ENCODE measurements around the gene ENTREP1.
"Not testable (repeated sequence)": the region's sequence is repeated elsewhere in the genome, so short reads cannot be mapped to it uniquely, and the experiment has no call there.

ENTREP1 gene

DNA sequence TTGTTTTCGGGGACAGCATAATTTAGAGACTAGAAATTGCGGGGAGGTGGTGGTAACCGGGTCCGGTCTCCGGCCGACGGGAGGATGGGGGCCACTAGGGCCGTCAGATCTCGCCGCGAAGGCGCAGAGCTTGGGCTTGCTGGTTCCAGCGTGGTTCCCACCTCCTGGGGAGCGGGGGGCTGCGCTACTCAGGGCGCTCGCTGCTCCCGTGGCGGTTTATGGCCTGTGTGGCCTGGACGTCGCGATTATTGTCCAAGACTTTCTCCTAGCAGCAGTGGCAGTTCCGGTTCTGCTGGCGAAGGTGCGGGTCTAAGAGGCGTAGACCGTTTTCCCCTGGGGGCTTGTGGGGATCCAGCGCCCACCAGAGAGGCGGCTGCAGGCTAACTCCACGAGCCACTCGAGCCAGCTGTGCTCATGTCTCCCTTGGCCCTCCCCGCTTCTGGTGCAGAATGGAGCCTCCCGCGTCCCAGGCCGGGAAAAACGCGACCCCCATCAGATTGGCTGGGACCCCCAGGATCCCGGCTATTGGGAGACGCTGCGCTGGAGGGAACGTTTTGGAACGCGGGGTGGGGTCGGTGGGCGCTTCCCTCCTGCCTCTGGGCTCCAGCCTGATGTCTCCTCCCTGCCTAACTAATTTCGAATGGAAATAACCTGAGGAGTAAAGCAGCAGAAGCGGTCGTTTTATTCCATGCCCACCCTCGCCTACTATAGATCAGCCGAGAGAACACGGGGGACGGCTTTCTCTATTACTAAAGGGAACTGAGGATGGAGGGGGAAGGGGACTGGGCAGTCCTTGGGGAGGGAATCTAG, 87.1 kb downstream of the ENTREP1 start:
- DNase-seq (ENCODE audit: low spot score): no peak

GRCh38 chr9:69412741-69413150, 87.7 kb downstream of the ENTREP1 start:
- no peak for DNase-seq (ENCODE audit: low spot score)

- no peak for DNase-seq (ENCODE audit: low spot score)
Observed at GRCh38 chr9:69420611-69421270, 95.7 kb downstream of the ENTREP1 start.

DNA sequence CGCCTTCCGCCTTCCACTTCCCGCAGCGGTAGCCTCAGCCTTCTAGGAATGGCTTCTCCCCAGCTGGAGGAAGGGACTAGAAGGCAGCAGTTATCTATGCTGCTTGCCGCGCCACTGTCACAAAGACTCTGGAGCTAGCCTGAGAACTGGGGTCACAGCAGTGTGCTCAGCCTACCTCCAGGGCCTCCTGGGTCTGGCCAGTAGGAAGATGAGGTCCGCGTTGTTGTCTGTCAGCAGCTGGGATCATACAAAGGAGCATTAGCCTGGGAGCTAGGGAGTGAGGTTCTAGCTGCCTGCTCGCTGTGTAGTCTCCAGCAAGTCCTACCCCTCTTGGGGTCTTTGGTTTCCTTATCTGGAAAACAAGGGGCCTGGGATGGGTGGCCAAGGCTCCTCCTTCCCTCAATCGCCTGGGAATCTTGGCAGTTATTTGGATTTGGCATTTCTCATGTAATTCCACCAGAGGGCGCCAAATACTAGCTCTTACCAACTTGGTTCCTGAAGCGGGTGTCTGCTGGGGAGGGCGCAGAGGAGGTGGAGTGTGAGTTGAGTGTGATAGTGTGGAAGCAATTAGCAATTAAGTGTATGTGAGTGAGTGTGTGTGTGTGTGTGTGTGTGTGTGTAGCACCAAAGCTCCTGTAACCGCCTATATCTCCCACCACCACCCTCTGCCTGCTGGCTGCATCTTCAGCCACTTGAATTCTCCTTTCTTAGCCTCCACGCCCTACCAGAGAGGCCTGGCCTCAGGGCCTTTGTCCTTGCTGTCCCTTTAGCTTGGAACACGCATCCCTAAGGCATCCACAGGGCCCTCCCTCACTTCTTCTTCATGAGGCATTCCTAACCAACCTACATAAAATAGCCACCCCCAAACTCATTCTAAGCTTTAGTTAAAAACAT, 97.1 kb downstream of the ENTREP1 start:
- peak; percentile 81 for DNase-seq (ENCODE audit: low spot score)

DNA sequence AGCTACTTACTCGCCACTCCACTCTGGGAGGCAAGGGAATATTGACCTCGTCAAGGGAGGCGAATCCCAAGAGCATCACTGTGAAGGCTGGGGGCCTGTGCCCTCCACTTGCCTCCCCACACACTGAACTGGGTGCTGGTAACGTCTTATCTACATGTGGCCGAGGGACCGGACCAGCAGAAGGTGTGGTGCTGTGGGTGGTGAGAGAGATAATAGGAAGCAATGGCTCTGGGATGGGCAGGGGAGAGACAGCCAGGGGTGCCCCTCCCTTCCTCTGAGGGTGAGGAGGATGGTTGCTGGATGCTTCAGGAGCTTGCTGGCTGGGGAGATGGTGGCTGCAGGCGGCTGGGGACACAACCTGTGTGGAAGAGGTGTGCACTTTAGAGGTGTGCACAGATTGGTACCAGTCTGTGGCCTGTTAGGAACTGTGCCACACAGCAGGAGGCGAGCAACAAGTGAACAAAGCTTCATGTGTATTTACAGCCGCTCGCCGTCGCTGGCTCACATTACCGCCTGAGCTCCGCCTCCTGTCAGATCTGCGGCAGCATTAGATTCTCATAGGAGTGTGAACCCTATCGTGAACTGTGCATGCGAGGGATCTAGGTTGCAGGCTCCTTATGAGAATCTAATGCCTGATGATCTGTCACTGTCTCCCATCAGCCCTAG, 100.3 kb downstream of the ENTREP1 start:
- DNase-seq (ENCODE audit: low spot score): peak; percentile 75

DNA sequence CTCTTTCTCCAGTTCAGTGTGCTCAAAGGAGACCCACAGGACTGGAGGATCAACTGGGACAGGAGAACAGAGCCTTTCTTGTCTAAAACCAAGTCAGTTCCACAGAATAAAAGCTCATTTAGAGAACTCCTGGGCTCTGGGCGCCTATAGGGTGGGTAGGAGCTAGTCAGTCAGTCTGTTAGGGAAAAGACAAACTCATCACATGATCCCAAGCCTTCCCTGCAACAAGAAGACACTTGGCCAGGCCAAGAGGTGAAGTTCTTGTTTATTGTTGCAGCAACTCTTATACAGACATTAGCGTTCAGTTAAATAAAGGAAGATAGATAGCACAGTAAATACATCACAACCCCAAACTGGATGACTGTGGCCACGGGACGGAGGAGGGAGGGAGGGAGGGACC, 102.3 kb downstream of the ENTREP1 start:
- DNase-seq (ENCODE audit: low spot score): peak; percentile 82

- no peak for DNase-seq (ENCODE audit: low spot score)
Observed at GRCh38 chr9:69428017-69428785, 103.2 kb downstream of the ENTREP1 start.

GRCh38 chr9:69429281-69429680, 104.3 kb downstream of the ENTREP1 start:
- DNase-seq (ENCODE audit: low spot score): no peak

- DNase-seq (ENCODE audit: low spot score): no peak
Observed at GRCh38 chr9:69430206-69430605, 105.2 kb downstream of the ENTREP1 start.

- no peak for DNase-seq (ENCODE audit: low spot score)
Observed at GRCh38 chr9:69431203-69431602, 106.2 kb downstream of the ENTREP1 start.

DNA sequence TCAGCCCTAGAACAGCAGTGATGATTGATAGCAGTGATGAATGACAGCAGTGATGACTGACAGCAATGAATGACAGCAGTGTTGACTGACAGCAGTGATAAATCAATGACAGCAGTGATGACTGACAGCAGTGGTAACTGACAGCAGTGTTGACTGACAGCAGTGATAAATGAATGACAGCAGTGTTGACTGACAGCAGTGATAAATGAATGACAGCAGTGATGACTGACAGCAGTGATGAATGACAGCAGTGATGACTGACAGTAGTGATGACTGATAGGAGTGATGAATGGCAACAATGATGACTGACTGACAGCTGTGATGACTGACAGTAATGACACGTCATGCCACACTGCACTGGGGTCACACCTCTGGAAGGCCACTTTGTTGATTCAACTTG, 106.8 kb downstream of the ENTREP1 start:
- DNase-seq (ENCODE audit: low spot score): no peak

GRCh38 chr9:69432623-69433022, 107.6 kb downstream of the ENTREP1 start:
- DNase-seq (ENCODE audit: low spot score): no peak

DNA sequence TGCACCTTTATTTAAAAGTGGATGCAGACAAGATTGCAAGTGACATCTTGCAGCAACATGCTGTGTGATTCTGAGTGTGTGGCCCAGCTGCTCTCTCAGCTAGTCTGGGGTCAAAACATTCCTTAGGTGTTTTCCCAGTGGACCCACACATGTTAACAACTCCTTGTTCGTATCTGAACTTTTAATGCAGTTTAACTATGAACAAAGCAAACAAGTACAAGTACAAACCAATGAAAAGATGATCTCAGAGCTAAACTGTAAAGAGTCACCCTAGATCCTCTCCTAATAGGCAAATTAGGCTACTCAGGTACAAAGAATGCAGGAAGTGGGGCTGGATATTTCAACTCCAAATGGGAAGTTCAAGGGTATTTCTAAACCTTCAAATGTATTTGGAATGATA, 108.4 kb downstream of the ENTREP1 start:
- no peak for DNase-seq (ENCODE audit: low spot score)

- no peak for DNase-seq (ENCODE audit: low spot score)
Observed at GRCh38 chr9:69433968-69434367, 109.0 kb downstream of the ENTREP1 start.

- not testable (repeated sequence) for DNase-seq (ENCODE audit: low spot score)
Observed at GRCh38 chr9:69439654-69440053, 114.6 kb downstream of the ENTREP1 start.

- DNase-seq (ENCODE audit: low spot score): not testable (repeated sequence)
Observed at GRCh38 chr9:69440254-69440955, 115.4 kb downstream of the ENTREP1 start.

Data from globus pallidus (tissue), 1 donor.